ENCODE measurements around the gene SFT2D1.
A peak's percentile ranks its signal among the peaks of the same experiment; 100 is the strongest.

The SFT2D1 gene

GRCh38 chr6:166306378-166307081 lies 35.8 kb downstream of the SFT2D1 start:
- peak; percentile 71 for DNase-seq

- DNase-seq: peak; percentile 35
These were observed 36.7 kb downstream of the SFT2D1 start for GRCh38 chr6:166305562-166306117.

GRCh38 chr6:166304106-166304505 lies 38.2 kb downstream of the SFT2D1 start:
- DNase-seq: no peak

DNA sequence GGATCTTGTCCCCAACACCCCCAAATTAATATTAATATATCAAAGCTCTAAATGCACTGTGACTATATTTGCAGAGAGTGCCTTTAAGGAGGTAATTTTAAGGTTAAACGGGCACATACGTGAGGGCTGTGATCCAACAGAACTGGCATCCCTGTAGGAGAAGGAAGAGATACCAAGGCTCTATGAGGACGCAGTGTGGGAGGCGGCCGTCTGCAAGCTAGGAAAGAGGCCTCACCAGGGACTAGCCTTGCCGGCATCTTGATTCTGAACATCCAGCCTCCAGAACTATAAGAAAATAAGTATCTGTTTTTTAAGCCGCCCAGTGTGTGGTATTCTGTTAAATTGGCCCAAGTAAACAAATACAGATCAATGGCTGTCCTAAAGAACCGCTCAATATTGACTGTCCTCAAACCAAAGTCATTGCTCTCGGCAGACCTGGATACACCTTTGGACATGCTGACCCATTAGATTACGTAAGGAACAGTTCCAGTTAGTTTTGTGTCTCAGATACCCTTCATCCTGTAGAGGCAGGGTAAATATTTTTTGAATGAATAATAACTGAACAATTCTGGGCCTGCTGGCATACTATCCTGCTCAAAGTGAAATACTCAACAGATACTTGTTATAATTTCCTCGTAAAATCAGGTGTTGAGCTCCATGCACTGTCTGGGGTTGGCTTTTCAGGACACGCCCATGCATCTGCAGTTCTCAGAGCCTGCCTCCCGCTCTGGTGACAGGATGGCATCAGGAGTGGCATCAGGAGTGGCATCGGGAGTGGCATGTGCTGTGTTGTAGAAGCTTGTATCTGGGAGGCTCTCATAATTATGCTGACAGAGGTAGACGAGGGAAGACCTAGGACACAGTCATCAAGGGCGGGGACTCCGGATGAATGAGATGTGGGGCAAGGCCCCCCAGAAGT lies 40.5 kb downstream of the SFT2D1 start:
- DNase-seq: no peak

DNA sequence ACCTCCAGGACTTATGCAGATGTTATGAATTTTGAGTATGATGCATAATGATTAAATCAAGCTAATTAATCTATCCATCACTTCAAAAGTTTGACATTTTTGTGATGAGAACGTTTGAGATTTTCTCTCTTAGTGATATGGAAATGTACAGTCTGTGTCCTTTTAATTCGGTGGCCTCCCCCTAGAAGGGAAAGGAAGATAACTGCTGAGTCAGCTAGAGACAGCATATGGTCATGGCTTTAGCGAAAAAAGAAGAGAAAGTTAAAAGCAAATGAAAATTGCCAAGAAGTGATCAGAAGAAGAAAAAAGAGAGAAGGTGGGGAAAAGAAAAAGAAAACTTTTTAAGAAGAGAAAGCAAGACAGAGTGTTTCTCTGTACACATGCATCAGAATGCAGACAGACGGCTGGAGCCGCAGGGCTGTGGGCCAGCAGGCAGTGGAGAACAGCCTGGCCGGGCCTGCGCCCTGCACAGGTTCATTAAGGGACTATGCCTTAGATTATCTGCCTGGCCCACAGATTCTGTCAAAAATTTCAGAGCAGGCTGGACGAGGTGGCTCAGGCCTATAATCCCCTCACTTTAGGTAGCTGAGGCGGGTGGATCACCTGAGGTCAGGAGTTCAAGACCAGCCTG lies 41.9 kb downstream of the SFT2D1 start:
- no peak for DNase-seq

- DNase-seq: no peak
These were observed 44.7 kb downstream of the SFT2D1 start for GRCh38 chr6:166297606-166298005.

- no peak for DNase-seq
These were observed 46.1 kb downstream of the SFT2D1 start for GRCh38 chr6:166296035-166296883.

DNA sequence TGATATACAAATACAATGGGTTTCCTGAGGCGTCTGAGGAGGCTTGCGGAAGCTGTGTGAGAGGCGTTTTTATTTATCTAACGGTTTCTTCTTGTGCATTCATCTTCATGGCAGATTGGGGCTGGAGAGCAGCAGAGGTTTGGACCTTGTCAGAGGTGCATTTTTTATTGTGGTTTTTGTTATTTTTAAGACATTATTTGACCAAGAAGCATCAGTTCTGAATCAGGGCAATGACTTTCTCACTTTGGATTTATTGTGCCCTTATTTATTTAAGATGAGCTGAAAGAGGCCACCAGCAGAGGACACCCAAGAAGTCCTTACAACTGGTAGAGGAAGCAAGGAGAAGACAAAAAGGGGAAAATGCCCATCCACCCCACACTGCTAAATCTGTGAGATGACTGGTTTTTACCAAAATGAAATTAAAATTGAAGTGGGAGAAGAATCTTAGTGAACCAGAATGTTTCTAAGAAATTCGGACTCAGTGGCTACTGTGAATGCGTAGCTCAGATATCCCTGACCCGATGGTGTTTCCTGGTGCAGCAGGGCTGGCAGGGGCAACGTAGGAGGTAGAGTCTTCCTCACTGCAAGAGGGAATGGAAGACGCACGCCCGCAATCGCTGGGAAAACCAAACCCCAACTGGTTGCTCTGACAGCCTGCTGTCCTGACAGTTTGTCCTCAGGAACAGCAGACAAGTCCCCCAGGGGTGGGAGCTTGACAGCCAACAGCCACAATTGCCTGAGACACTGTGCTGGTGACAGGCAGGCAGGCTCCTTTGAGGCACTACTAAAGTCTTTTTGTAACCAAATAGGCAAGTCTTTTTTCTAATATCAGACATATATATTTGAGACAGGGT lies 48.4 kb downstream of the SFT2D1 start:
- DNase-seq: no peak

- no peak for DNase-seq
These were observed 52.9 kb downstream of the SFT2D1 start for GRCh38 chr6:166289207-166290060.

DNA sequence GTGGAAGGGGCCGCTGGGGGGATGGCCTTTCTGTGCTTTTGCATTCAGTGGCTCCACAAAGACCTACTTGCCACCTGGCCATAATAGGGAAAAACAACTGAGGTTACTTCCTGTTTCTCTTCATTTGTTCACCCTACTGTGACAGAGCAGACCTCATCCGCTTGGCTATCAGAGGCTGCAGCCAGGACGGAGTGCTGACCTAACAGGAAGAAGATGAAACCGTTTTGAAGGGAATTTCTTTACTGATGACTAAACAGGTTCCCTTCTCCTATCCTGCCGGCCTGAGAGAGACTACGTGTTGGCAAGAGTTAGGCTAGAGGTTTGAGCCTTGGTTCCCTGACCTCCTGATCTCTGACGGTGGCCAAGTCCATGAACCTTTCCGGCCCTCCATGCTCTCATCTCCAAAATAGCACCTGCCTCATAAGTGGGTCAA lies 55.5 kb downstream of the SFT2D1 start:
- peak; percentile 21 for DNase-seq

DNA sequence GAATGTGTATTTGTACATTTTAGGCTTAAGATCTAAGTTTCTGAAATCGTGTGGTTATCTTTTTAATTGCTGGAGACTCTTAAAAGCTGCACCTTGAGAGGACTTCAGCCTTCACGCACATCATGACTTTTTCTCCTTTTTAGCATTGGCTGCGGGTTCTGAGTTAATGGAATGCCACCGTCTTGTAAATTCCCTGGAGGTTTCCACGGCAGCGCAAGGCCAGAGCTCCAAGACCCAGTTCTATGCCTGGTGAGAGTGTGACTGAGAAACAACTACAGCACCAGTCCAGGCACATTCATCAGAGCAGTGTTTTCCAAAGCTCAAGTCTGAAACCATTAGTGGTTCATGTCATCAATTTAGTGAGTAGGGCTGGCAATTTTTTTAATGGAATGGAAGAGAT lies 57.1 kb downstream of the SFT2D1 start:
- no peak for DNase-seq

GRCh38 chr6:166284640-166285039 lies 57.7 kb downstream of the SFT2D1 start:
- DNase-seq: no peak

GRCh38 chr6:166282394-166283032 lies 59.8 kb downstream of the SFT2D1 start:
- DNase-seq: no peak

DNA sequence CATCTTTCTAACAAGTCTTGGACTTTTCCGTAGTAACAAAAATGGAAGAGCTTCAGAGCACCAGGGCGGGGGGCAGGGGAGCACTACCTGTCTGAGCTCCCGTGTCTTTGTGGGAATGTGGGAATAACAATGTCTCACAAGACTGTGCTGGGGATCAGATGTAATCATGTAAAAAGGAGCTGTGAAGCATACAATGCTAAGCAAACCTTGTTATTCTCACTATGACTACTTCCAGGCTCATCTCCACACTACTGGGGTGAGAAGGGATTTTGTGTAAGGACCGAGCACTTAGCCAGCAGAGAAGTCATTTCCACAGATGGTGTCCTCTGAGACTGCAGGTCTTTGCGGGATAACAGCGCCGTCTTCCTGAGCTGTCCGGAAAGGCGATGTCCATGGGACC lies 61.2 kb downstream of the SFT2D1 start:
- no peak for DNase-seq

GRCh38 chr6:166279393-166279679 lies 63.0 kb downstream of the SFT2D1 start:
- DNase-seq: no peak

DNA sequence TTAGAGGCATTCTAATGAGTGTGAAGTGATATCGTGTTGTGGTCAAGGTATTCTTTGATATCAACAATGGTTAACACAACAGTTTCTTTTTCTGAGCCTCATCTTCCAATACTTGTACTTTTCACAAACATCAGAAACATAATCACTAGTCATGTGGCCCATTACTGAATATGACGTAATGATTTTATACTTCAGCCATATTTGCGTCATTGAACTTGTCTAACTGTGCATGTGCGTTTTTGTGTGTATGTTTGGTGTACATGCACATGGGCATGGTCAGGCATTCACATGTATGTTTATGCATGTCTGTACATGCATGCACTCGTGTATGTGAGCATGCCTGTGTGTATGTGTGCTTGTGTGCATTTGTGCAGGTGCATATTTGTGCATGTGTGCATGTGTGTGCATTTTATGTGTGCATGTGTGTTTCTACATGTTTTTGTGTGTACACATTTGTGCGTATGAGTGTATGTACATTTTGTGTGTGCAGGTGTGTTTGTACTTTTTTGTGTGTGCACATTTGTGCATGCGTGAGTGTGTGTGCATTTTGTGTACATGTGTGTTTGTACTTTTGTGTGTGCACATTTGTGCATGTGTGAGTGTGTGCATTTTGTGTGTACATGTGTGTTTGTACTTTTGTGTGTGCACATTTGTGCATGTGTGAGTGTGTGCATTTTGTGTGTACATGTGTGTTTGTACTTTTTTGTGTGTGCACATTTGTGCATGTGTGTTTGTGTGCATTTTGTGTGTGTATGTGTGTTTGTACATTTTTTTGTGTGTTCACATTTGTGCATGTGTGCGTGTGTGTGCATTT lies 63.6 kb downstream of the SFT2D1 start:
- DNase-seq: no peak

DNA sequence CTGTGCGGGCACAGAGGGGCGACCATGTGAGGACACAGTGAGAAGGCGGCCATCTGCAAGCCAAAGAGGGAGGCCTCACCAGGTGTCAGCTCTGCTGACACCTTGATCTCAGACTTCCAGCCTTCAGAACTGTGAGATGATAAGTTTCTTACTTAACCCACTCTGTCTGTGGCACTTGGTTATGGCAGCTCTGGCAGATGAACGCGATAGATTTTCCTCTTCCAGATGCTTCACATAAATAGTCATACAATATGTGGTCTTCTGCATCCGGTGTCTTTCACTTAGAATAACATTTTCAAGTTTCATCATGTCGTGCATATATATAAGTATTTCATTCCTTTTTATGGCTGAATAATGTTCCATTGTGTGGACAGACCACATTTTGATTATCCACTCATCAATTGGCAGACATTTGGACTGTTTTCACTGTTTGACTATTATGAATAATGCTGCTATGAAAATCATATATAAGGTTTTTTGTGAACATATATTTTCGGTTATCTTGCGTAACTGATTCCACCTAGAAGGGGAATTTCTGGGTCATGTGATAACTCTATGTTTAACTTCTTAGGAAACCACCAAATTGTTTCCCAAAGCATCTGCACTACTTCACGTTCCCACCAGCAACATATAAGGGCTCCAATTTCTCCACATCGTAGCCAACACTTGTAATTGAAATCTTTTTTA lies 64.3 kb downstream of the SFT2D1 start:
- DNase-seq: no peak

DNA sequence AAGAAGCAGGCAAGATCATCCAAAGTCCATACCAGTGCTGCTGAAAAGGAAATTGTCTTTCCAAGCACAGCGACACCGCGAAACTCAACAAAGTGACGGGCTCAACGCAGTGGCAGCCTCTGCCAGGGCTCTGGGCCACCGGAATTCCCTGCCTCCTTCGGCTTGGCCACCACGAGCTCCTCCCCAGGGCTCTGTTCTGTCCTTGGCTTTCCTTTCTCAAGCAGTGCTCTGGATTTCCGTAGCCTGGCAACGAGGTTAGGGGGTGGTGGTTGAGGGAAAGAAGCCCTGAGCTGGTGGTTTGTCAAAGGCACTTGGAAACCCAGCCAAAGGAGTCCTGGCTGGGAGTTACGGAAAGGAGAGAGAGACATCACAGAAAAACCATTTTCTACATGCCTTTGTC lies 65.3 kb downstream of the SFT2D1 start:
- DNase-seq: no peak
